CD4-positive, CD25-positive, alpha-beta regulatory T cell (primary cell): ENCODE data around the gene SYNE4. TPM values are rescaled to one million over a fixed set of nuclear protein-coding genes. Genes with fewer than 3 reads are reported as not detected.
"Not testable (repeated sequence)": the region's sequence is repeated elsewhere in the genome, so short reads cannot be mapped to it uniquely, and the experiment has no call there.

Source experiments
- ATAC-seq, 2 donors: fragments of 150-1000 bp; cut with Tn5 transposase; one replicate each; pipeline ENCODE4 v1.10.0; 2021; ENCODE audit warnings: low read depth in 2 of 2, moderate number of reproducible peaks in 2 of 2, moderate library complexity in 1 of 2
- DNase-seq, 3 donors: peaks; one replicate each; pipeline versions ENCODE4 v3.0.0 to v3.0.0-alpha.2; 2012 to 2022; ENCODE audit warnings: mixed read lengths in 1 of 3
- H3K27ac ChIP-seq: one replicate; pipeline ENCODE4 v1.7.0; 2013; ENCODE audit warnings: mild to moderate bottlenecking, low read length; ENCODE audit not compliant: insufficient read depth, poor library complexity, severe bottlenecking
- H3K27me3 ChIP-seq: one replicate; pipeline ENCODE4 v1.7.0; 2013; ENCODE audit warnings: low read length; ENCODE audit not compliant: control insufficient read depth, insufficient read depth
- H3K36me3 ChIP-seq: one replicate; pipeline ENCODE4 v1.7.0; 2013; ENCODE audit warnings: mild to moderate bottlenecking, low read length, moderate library complexity; ENCODE audit not compliant: control insufficient read depth, insufficient read depth
- H3K4me1 ChIP-seq: 2 replicates; pipeline ENCODE4 v1.7.0; 2013; ENCODE audit warnings: mild to moderate bottlenecking, low read length; ENCODE audit not compliant: insufficient read depth, control insufficient read depth, poor library complexity, severe bottlenecking
- H3K4me3 ChIP-seq: one replicate; pipeline ENCODE4 v1.7.0; 2013; ENCODE audit warnings: low read depth, mild to moderate bottlenecking, low read length, moderate library complexity
- H3K9me3 ChIP-seq, 2 experiments: 1 replicate in 1 of 2; 2 replicates in 1 of 2; pipeline ENCODE4 v1.7.0; 2013; ENCODE audit warnings: low read length in 2 of 2, mild to moderate bottlenecking in 1 of 2, moderate library complexity in 1 of 2; ENCODE audit not compliant: control insufficient read depth in 2 of 2
- H3K27ac Mint-ChIP-seq, 3 donors: one replicate each; pipeline ENCODE4 v1.8.0; 2020 to 2022; ENCODE audit warnings: mild to moderate bottlenecking in 3 of 3, mixed read lengths in 3 of 3, moderate library complexity in 2 of 3
- H3K27me3 Mint-ChIP-seq: one replicate; pipeline ENCODE4 v1.8.0; 2022; ENCODE audit warnings: mild to moderate bottlenecking, mixed read lengths
- H3K36me3 Mint-ChIP-seq: one replicate; pipeline ENCODE4 v1.8.0; 2020; ENCODE audit warnings: mixed read lengths
- H3K4me1 Mint-ChIP-seq, 4 donors: one replicate each; pipeline ENCODE4 v1.8.0; 2020 to 2022; ENCODE audit warnings: mixed read lengths in 4 of 4, mild to moderate bottlenecking in 1 of 4
- H3K4me3 Mint-ChIP-seq, 4 donors: one replicate each; pipeline ENCODE4 v1.8.0; 2020 to 2022; ENCODE audit warnings: mild to moderate bottlenecking in 4 of 4, mixed read lengths in 4 of 4, moderate library complexity in 3 of 4
- H3K9me3 Mint-ChIP-seq, 7 donors: one replicate each; pipeline ENCODE4 v1.8.0; 2020 to 2022; ENCODE audit warnings: mixed read lengths in 7 of 7, mild to moderate bottlenecking in 3 of 7, moderate library complexity in 2 of 7
- polyA plus RNA-seq, 4 donors: library from polyadenylated mRNA; unstranded; fragments of 300-500 nt; fragmentation: Illumina TruSeq; gene quantifications; one replicate each; pipeline ENCODE4 v1.2.3, GENCODE V29; 2021
- total RNA-seq: library from RNA; stranded (reverse); gene quantifications from one replicate; pipeline ENCODE4 v1.2.3, GENCODE V29; 2022

SYNE4 gene
- total and polyA plus RNA-seq, 5 donors from 2014 or later = 0.40 to 1.5 TPM; not detected in 3

DNA sequence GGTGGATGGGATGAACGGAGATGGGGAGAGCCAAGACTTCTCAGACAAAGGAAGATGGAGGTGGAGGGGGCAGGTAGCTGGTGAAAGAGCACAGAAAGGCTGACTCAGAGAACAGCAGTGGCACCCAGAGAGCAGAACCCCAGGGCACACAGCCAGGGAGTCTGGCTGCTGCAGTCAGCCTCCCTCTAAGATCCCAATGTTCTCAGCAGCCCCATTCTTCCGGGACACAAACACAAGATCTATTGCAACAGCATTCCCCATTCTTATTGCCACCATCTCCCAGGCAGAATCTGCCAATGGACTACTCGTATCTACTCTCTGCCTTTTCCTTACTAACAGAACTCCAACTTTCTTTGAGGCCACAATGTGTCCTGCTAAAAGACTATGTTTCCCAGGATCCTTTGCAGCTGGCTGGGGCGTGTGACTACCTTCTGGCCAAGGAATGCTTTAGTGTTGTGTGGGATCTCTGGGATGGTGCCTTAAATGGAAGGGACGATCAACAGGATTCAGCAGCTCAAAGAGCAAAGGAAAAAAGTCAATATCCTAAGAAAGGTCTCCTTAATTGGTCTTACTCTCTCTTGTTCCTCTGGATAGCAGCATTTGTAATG lies 37.9 kb upstream of the SYNE4 start:
- Mint-ChIP-seq H3K27ac (peak overlapping the region in 1 of 3 donors; percentile 33), H3K36me3 (peaks cover 18% of the 10 kb centered on the region), H3K4me1 (peaks cover 0 to 28% (median 15%) of the 10 kb centered on the region in 4 donors), H3K27me3 (no peaks in the 10 kb centered on the region), H3K4me3 (no peak overlapping the region), H3K9me3 (no peaks in the 10 kb centered on the region)
- Histone ChIP-seq H3K9me3 (no peaks in the 10 kb centered on the region), H3K36me3 (no peaks in the 10 kb centered on the region), H3K4me1 (no peaks in the 10 kb centered on the region), H3K27ac (no peak overlapping the region), H3K27me3 (no peaks in the 10 kb centered on the region), H3K4me3 (no peak overlapping the region)
- ATAC-seq (no peak), DNase-seq (no peak)

DNA sequence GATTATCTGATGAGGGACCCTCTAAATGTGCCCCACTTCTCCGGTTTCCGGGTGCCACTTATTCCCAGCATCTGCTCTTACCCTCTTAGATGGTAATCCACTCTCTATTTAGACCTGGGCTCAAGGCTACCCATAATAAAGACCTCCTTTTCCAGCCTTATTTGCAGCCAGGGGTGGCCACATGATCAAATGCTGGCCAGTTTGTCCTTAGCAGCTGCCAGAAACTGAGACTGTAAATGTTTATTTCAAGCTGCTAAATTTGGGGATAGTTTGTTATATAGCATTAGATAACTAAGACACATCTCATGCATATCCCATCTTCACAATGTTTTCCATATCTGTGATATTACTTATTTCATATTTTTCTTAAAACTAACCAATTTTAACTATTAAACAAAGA lies 35.3 kb upstream of the SYNE4 start:
- Histone ChIP-seq H3K27ac (no peak overlapping the region), H3K4me1 (no peaks in the 10 kb centered on the region), H3K27me3 (no peaks in the 10 kb centered on the region), H3K4me3 (no peak overlapping the region), H3K36me3 (no peaks in the 10 kb centered on the region), H3K9me3 (no peaks in the 10 kb centered on the region)
- ATAC-seq = no peak
- Mint-ChIP-seq H3K27ac (no peak overlapping the region), H3K27me3 (no peaks in the 10 kb centered on the region), H3K4me1 (peaks cover 0 to 17% (median 6%) of the 10 kb centered on the region in 4 donors), H3K9me3 (no peaks in the 10 kb centered on the region), H3K36me3 (peaks cover 17% of the 10 kb centered on the region), H3K4me3 (no peak overlapping the region)
- no peak for DNase-seq

DNA sequence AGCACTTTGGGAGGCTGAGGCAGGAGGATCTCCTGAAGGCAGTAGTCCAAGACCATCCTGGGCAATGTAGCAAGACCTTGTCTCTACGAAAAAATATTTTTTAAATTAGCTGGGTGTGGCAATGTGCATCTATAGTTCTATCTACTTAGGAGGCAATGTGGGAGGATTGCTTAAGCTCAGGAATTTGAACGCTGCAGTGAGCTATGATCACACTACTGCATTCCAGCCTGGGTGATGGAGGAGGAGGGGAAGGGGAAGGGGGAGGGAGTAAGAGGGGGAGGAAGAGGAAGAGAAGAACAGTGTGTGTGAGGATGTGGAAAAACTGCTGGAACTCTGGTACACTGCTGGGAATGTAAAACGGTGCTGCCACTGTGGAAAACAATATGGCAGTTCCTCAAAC lies 33.2 kb upstream of the SYNE4 start:
- no peak overlapping the region for H3K27ac Mint-ChIP-seq

DNA sequence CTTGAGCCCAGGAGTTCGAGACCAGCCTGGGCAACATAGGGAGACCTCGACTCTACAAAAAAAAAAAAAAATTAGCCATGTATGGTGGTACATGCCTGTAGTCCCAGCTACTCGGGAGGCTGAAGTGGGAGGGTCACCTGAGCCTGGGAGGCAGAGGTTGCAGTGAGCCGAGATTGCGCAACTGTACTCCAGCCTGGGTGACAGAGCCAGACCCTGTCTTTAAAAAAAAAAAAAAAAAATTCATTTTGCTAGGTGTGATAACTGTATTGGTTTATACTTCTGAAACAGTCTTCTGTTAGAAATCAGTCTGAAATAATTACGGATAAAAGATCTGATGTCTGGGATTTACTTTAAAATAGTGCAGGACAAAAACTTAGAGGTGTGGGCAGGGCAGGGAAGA lies 32.5 kb upstream of the SYNE4 start:
- Mint-ChIP-seq H3K36me3 (peaks cover 12% of the 10 kb centered on the region), H3K4me1 (peaks cover 0 to 12% (median 4%) of the 10 kb centered on the region in 4 donors)
- not testable (repeated sequence) for H3K9me3 Mint-ChIP-seq, H3K4me1 ChIP-seq, H3K4me3 ChIP-seq, H3K4me3 Mint-ChIP-seq, H3K27ac Mint-ChIP-seq, H3K27me3 Mint-ChIP-seq, H3K36me3 ChIP-seq, DNase-seq, ATAC-seq, H3K9me3 ChIP-seq, H3K27me3 ChIP-seq, H3K27ac ChIP-seq

More for the DNA sequence above, 33.2 kb upstream of the SYNE4 start:
- no peak for ATAC-seq
- Mint-ChIP-seq H3K9me3 (no peaks in the 10 kb centered on the region), H3K36me3 (peaks cover 17% of the 10 kb centered on the region), H3K4me1 (peaks cover 0 to 15% (median 8%) of the 10 kb centered on the region in 4 donors), H3K4me3 (no peak overlapping the region), H3K27me3 (no peaks in the 10 kb centered on the region)
- no peak overlapping the region for H3K27ac ChIP-seq
- H3K27me3 ChIP-seq = no peaks in the 10 kb centered on the region
- H3K9me3 ChIP-seq = no peaks in the 10 kb centered on the region
- no peaks in the 10 kb centered on the region for H3K36me3 ChIP-seq
- H3K4me1 ChIP-seq = no peaks in the 10 kb centered on the region
- DNase-seq = no peak
- H3K4me3 ChIP-seq = no peak overlapping the region

DNA sequence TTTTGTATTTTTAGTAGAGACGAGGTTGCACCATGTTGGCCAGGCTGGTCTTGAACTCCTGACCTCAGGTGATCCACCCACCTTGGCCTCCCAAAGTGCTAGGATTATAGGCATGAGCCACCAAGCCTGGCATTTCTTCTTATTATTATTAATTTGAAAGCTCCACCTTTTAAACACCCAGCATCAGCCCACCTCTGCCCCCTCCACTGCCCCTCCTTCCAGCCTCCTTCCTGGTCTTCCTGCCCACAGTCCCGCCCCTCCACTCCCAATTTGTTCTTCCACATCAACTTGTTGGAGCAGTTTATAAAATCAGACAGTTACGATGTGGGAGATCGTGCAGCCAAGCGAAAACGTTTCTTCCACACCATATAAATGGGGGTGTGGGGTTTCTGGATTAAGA lies 31.9 kb upstream of the SYNE4 start:
- H3K9me3 ChIP-seq = no peaks in the 10 kb centered on the region
- H3K27ac ChIP-seq = no peak overlapping the region
- ATAC-seq (no peak), DNase-seq (no peak)
- H3K4me3 ChIP-seq = no peak overlapping the region
- Mint-ChIP-seq H3K27ac (no peak overlapping the region), H3K4me1 (peaks cover 0 to 14% (median 8%) of the 10 kb centered on the region in 4 donors), H3K4me3 (peak overlapping the region in 1 of 4 donors; percentile 10), H3K27me3 (no peaks in the 10 kb centered on the region), H3K36me3 (peaks cover 12% of the 10 kb centered on the region), H3K9me3 (no peaks in the 10 kb centered on the region)
- H3K4me1 ChIP-seq = peaks cover under 1% of the 10 kb centered on the region
- no peaks in the 10 kb centered on the region for H3K36me3 ChIP-seq
- H3K27me3 ChIP-seq = no peaks in the 10 kb centered on the region

DNA sequence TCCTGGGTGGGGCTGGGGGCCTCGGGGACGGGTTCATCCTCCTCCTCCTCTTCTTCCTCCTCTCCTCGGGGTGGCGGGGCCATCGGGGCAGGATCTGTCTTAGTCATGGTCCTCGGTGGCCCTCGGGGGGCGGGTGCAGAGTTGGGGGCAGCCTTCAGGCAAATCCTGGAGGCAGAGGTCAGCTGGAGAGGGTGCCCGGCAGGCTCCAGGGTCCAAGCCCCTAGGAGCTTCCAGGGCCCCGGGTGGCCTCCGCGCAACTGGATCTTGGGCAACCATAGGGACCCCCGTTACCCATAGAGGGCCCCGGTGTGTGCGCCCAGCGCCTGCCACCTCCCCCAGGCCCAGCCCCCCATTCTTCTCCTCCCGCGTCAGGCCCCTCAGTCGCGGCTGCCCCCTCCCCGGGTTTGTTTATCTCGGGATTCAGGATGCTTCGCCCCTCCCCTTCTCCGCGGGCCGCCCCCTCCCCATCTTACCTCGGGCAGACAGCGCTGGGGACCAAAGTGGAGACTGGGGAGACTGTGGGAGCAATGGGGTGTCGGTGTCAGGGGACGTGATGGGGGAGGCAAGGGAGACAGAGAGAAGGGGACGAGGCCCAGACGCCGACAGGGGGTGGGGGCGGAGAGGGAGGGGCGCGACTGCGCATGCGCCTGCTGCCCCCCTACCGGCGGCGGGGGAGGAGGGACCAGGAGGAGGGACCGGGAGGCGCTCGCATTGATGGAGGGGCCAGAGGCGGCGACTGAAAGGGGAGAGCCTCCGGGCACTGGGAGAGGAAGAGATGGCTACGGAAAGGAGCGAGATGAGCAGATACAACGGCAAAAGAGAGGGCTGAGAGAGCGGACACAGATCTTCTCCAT lies 23.9 kb upstream of the SYNE4 start, which contains the start of gene CLIP3:
Gene CLIP3 (minus strand): TSS at position 623 of the 854 bp plus-strand sequence. CDS start 516 bp downstream, at position 107.
- Mint-ChIP-seq H3K9me3 (no peaks in the 10 kb centered on the region), H3K36me3 (peaks cover 36% of the 10 kb centered on the region), H3K4me1 (peaks cover 0 to 35% (median 18%) of the 10 kb centered on the region in 4 donors), H3K27me3 (no peaks in the 10 kb centered on the region), H3K27ac (no peak within 1 kb of the TSS), H3K4me3 (peak within 1 kb of the TSS; percentile 56 to 85 (median 68))
- H3K4me1 ChIP-seq = peaks cover 12% of the 10 kb centered on the region
- DNase-seq = peak in 2 of 3 donors; percentile 15 to 29
- no peaks in the 10 kb centered on the region for H3K27me3 ChIP-seq
- H3K4me3 ChIP-seq = no peak within 1 kb of the TSS
- H3K27ac ChIP-seq = no peak within 1 kb of the TSS
- no peaks in the 10 kb centered on the region for H3K36me3 ChIP-seq
- no peak for ATAC-seq
- no peaks in the 10 kb centered on the region for H3K9me3 ChIP-seq

DNA sequence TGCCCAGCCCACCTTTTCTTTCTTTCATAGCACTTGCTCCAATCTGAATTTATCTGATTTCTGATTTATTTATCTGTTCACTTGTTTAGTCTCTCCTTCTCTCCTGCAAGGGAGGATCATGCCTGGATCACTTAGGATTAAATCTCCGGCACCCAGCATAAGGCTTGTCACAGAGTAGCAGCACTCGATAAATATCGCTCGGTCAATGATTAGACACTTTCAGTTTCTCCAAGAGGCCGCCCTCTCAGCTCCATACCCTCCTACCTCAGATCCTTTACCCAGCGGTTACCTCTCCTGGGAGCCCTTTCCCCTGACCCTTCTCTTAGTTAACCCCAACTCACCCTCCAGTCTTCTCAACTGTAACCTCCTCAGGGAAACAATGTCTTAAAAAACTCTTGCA lies 22.7 kb upstream of the SYNE4 start:
- Mint-ChIP-seq H3K4me1 (peaks cover 0 to 28% (median 17%) of the 10 kb centered on the region in 4 donors), H3K27me3 (no peaks in the 10 kb centered on the region), H3K4me3 (peak overlapping the region in 1 of 4 donors; percentile 29), H3K36me3 (peaks cover 36% of the 10 kb centered on the region), H3K27ac (no peak overlapping the region), H3K9me3 (no peaks in the 10 kb centered on the region)
- H3K36me3 ChIP-seq = no peaks in the 10 kb centered on the region
- no peak for ATAC-seq
- peaks cover 12% of the 10 kb centered on the region for H3K4me1 ChIP-seq
- H3K27ac ChIP-seq = no peak overlapping the region
- H3K9me3 ChIP-seq = no peaks in the 10 kb centered on the region
- H3K4me3 ChIP-seq = no peak overlapping the region
- no peak for DNase-seq
- H3K27me3 ChIP-seq = no peaks in the 10 kb centered on the region
